GM19468 (cell line): ENCODE measurements around the gene ITPR3.

Source experiments
- ATAC-seq: cut with Tn5 transposase; IDR thresholded peaks from one replicate; pipeline ENCODE4 v1.9.1; 2021; ENCODE audit warnings: mild to moderate bottlenecking, moderate library complexity, moderate number of reproducible peaks; ENCODE audit not compliant: unreplicated experiment; ENCODE audit errors: extremely low read depth

Gene ITPR3

DNA sequence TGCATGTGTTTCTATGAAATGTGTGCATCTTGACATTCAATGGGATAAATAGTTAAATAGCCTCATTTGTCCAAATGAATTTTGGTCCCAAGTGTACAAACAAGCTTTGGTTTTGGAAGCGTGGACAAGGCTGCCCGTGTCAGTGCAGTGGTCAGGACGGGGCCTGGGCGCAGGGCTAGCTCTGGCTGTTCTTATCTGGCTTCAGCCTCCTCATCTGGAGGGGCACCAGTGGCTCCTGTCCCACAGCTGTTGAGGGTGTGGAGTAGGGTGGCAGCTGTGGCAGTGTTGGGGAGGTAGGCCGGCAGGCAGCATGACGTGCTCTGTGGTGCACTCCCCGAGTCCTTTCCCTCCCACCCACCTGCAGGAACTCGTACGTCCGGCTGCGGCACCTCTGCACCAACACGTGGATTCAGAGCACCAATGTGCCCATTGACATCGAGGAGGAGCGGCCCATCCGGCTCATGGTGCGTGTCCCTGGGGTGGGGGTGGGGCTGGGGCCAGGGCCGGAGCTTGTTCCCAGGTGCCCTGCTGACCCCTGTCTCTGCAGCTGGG is 43.5 kb downstream of the ITPR3 start:
- no peak for ATAC-seq

DNA sequence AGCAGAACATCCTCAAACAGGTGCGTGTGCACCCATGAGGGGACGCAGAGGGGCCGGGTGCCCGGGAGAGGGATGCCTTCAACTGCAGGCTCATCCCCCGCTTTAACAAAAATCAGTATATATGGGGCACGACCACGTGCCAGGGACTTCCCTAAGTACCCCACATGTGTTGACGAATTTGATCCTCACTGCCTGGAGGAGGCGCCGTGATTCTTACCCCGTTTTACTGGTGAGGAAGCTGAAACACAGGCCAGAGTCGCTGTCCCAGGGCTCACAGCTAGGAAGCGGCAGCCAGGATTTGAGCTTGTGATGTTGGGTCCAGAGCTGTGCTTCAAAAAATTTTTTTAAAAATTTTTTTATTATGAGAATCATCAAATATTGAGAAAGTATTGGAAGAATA is 44.8 kb downstream of the ITPR3 start:
- no peak for ATAC-seq

DNA sequence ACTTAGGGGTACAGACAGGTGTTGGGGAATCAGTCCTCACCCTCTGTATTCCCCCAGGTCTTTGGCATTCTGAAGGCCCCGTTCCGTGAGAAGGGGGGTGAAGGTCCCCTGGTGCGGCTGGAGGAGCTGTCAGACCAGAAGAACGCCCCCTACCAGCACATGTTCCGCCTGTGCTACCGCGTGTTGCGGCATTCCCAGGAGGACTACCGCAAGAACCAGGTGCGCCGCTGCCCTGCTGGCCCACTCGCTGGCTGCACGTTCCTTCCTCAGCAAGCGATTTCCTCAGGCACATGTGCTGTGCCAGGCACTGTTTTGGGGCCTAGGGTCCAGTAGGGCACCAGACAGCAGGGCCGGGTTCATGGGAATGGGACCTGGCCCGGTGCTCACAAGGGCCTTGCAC is 46.0 kb downstream of the ITPR3 start:
- ATAC-seq: no peak

DNA sequence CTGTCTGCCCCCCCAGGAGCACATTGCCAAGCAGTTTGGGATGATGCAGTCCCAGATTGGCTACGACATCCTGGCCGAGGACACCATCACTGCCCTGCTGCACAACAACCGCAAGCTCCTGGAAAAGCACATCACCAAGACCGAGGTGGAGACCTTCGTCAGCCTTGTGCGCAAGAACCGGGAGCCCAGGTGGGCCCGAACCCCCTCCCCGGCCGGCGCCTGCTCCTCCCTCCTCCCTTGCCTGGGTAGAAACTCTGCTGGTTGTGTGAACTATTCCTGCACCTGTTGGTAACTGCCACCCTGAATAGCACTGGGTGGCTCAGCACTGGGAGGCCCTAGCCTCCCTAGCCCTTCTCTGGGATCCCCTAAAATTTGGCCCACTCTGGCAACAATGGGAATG is 46.7 kb downstream of the ITPR3 start:
- ATAC-seq: no peak

DNA sequence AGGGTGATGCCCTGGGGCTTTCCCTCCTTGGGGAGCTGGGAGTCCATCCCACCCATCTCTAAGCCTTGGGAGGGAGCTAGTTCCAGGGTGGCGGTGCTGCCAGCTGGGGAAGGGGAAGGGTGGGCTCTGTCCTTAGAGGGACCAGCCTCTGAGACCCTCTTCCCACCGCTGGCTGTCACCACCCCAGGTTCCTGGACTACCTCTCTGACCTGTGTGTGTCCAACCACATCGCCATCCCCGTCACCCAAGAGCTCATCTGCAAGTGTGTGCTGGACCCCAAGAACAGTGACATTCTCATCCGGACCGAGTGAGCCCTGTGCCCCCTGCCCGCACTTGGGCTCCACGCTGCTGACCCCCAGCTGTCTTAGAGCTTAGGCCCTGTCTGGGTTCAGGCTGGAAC is 47.2 kb downstream of the ITPR3 start:
- no peak for ATAC-seq

DNA sequence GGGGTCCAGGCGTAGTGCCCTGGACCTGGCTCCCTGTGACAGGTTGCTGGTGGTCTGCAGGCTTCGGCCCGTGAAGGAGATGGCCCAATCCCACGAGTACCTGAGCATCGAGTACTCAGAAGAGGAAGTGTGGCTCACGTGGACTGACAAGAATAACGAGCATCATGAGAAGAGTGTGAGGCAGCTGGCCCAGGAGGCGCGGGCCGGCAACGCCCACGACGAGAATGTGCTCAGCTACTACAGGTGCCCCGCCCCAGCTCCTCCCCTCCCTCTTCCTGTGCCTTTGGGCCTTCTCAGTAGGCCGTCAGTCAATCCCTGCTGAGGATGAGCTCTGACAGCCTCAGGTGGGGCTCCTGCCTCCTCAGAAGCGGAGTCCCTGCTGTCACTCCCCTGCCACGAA is 47.8 kb downstream of the ITPR3 start:
- no peak for ATAC-seq

DNA sequence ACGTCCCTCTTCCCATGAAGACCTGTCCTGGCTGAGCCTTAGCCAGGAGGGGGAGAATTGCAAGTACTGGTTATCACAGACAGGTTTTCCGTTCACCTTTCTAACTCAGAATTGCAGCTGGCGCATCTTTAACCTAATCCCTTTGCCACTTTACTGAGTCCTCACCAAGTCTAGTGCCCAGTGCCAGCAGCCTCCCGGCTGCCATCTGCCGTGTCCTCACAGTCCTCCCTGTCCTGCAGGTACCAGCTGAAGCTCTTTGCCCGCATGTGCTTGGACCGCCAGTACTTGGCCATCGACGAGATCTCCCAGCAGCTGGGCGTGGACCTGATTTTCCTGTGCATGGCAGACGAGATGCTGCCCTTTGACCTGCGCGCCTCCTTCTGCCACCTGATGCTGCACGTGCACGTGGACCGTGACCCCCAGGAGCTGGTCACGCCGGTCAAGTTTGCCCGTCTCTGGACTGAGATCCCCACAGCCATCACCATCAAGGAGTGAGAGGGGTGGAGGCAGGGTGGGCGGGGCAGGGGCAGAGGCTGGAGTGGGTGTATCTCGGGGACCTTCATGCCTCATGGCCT is 49.1 kb downstream of the ITPR3 start:
- ATAC-seq: no peak

DNA sequence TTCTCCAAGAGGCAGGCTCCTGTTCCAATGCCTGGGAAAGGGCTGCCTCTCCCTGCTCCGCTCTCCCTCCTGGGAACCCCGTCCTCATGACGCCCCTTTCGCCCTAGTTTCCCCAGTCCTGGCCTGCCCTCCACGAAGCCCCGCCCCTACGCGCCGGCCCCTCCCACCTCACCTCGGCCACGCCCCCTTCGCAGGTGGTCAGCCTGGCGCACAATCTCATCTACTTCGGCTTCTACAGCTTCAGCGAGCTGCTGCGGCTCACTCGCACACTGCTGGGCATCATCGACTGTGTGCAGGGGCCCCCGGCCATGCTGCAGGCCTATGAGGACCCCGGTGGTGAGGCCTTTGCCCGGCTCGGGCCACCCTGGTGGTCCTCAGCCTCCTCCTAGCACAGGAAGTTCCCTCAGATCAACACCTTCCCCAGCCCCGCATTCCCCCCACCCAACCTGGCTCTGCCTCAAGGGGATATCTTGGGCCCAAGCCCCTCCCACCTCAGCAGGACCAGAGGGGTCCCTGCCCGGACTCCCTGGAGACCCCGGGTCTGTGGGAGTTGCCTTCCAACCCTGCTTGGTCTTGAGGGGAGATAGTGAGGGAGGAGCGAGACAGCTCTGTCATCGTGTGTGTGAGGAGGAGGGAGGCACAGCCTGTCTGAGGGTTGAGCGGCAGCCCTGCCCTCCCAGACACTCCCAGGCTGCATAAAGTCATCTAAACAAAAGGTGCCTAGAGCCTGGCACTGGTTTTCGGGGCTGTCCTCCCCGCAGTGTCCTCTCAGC is 50.0 kb downstream of the ITPR3 start:
- no peak for ATAC-seq

DNA sequence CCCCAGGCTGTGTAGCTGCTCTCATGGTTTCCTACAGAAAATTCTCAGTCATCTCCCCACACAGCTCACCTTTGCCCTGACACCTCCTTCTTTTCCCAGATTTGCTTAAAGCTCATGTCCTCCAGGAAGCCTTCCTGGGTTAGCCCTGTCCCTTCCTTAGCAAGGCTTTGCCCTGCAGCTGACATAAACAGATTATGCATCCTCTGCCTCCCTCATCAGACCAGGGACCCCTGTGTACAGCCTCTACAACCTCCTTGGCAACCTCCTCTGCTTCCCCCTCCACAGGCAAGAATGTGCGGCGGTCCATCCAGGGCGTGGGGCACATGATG is 50.6 kb downstream of the ITPR3 start:
- ATAC-seq: no peak

DNA sequence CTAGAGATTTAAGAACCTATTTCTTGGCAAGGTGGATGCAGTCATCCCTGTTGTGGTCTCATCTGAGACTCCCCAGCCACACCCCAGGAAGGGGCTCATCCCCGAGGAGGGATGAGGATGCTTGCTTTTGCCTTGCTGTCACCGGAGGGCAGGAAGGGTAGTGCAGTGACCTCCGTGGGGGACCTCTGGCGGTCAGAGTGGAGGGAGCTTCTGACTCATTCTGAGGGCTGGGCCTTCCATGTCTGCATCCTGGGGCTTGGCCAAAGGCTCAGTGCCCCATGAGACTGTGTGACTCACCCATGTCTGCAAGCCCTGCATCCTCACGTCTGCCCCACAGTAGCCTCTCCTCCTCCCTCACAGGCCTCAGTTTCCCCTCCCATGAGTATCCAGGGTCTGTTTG is 51.7 kb downstream of the ITPR3 start:
- ATAC-seq: no peak

DNA sequence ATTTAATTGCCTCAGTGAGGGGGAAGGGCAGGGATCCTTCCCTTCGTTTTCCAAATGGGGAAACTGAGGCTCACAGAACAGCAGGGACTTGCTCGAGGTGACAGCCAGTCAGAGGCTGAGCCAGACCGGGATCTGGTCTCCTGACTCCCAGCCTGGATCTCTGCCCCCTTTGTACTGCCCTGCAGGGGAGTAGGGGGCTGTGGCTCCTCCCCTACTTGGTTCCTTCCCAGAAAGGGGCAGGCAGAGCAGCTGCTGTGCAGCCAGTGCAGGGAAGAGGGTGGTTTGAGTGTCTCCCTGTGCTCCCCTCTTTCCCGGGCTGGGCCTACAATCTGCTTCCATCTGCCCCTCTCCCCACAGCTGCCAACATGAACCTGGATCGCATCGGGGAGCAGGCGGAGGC is 52.7 kb downstream of the ITPR3 start:
- no peak for ATAC-seq

DNA sequence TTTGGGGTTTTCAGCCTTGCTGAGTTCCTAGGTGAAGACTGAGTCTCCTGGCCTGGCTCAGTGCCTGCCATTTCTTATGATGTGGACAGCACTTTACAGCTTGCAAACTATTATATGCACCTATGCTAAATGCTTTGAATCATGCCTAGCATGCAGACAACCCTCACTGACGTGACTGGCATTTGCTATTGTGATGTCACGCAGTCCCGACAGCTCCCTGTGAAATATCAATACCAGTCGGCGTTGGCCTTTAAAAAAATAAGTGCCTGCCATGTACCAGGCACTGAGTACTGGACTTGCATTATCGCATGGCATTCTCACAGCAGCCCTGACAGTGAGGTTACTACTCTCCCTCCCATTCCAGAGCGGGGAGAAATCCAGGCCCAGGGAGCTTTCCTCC is 54.8 kb downstream of the ITPR3 start:
- ATAC-seq: no peak

DNA sequence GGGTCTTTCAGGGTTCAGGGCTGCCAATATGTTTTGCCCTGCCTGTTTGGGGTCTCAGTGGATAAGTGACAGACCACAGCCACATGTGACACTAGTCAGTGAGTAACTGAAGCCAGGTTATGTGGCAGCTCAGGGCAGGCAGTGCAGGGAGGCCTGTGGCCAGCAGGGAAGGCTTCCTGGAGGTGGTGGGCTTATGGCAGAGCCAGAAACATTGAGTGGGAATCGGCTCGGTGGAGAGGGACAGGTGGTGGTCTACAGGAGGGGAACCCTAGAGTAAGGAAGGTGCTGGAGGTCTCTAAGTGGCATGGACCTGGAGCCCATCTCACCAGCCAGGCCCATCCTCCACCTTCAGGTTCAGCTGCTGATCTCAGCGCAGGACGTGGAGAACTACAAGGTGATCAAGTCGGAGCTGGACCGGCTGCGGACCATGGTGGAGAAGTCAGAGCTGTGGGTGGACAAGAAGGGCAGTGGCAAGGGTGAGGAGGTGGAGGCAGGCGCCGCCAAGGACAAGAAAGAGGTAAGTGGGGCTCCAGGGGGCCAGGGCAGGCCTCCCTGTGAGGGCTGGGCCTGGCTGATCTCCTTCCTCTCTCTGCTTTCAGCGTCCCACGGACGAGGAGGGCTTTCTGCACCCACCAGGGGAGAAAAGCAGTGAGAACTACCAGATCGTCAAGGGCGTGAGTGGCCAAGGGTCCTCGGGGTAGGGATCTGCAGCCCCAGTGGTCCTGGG is 55.5 kb downstream of the ITPR3 start:
- ATAC-seq: no peak

DNA sequence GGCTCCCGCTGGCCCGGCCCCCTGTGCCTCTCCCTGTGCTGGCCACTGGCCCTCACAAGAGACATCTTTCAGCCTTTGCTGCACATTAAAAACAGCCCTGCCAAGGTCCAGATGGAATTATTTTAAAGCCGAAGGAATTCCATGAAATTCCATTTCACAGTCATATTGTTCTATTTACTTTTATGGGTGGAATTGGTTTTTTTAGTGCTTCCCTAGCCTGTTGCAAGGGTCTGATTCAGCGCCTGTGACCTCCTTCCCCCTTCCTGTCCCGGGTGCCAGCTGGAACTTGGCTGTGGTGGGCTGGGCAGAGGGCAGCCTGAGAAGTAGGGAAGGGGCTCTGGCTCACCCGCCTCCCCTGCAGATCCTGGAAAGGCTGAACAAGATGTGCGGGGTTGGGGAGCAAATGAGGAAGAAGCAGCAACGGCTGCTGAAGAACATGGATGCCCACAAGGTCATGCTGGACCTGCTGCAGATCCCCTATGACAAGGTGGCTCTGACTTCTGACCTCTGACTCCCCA is 56.1 kb downstream of the ITPR3 start:
- no peak for ATAC-seq

DNA sequence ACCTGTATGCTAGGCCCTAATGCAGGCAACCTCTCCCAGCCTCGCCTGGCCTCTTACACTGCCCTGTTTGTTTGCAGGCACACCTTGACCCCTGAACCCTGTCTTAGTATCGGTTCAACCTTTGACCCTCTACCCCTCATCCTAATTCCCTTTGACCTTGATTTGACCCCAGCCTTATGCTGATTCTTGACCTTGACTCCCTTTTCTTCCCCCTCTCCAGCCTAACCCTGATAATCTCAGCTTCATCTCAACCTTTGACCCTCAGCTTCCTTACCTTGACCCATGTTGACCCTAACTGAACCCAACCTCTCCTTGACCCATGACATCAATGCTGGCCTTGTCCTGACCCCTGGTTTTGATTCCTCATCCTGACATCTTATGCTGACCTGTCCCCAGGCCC is 56.6 kb downstream of the ITPR3 start:
- ATAC-seq: no peak

DNA sequence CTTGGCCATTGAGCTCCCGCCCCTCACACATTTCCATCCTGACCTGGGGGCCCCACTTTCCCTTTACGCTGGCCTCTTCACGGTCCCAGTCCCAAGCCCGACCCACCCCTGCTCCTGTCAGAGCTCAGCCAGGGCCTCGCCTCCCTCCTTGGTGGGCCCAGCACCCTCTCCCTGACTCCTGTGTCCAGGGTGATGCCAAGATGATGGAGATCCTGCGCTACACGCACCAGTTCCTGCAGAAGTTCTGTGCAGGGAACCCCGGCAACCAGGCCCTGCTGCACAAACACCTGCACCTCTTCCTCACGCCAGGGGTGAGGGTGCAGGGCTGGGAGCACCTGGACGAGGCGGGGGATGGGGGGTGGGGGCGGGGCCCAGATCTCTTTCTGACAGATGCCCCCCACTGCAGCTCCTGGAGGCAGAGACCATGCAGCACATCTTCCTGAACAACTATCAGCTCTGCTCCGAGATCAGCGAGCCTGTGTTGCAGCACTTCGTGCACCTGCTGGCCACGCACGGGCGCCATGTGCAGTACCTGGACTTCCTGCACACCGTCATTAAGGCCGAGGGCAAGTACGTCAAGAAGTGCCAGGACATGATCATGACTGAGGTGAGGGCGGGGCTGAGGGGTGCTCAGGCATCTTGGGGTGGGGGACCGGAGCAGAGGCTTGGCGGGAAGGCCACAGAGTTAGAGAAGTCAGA is 57.3 kb downstream of the ITPR3 start:
- no peak for ATAC-seq

DNA sequence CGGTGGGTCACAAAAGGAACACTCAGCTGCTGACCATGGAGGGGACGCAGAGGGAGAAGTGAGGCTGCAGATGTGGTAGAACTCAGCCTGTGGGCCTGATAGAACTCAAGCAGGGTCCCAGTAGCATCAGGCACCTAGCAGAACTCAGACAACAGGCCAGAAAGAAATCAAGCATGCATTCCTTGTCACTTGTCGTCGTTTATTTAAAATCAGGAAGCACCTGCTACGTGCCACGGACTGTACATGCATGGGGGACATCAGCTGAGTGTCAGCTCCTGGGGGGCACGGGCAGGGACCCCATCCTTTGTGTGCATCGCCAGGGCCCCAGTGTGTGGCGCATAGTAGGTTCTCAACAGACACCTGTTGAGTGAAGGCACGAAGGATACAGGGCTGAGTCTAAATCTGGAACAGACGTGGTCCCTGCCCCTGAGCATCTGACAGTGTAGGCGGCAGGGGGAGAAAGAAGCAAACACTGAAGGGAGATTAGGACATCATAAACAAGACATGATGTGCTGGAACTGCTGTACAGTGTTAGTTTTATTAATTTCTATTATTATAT is 57.9 kb downstream of the ITPR3 start:
- no peak for ATAC-seq

DNA sequence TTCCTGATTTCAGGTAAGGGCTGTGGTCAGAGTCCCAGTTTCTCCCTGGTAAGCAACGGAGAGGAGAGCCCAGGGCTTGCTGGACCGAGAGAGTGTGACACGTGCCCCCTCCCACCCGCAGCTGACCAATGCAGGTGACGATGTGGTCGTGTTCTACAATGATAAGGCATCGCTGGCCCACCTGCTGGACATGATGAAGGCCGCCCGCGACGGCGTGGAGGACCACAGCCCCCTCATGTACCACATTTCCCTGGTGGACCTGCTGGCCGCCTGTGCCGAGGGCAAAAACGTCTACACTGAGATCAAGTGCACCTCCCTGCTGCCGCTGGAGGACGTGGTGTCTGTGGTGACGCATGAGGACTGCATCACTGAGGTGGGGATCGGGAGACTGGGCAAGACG is 58.6 kb downstream of the ITPR3 start:
- no peak for ATAC-seq

DNA sequence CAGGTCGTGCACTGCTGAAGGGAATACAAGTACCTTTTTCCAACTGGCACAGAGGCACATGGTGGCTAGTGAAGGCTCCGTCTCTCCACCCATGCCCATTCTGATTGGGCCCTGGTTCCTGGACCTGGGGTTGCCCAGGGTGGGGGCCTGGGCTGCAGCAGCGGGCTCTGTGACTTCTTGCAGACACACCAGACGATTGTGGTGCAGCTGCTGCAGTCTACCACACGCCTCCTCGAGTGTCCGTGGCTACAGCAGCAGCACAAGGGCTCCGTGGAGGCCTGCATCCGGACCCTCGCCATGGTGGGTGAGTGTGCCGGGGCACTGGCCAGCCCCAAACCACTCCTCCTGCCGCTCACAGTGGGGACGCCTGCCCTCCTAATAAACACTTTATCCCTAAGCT is 61.2 kb downstream of the ITPR3 start:
- ATAC-seq: no peak

DNA sequence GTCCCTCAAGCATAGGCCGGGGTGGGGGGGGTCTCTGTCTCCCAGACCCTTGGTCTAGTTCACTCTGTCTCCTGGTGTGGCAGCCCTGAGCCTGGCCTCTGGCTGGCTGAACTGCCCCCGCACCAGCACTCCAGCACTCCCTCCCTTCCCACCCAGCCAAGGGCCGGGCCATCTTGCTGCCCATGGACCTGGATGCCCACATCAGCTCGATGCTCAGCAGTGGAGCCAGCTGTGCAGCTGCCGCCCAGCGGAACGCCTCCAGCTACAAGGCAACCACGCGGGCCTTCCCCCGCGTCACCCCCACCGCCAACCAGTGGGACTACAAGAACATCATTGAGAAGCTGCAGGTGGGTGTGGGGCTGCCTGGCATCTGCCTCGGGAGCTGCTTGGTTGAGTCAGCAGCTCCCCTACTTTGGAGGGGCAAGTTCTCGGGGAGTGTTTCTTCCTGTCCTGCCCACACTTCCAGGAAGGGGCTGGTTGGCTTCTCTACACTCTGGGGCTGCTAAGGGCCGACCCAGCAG is 62.0 kb downstream of the ITPR3 start:
- ATAC-seq: no peak
